Stimulated activated CD8-positive, alpha-beta memory T cell treated with anti-CD3 and anti-CD28 coated beads, Interleukin-4, amount 100 ng/mL, for 1 hour (primary cell): Measurements from ENCODE around the gene GHDC.
"Not testable (repeated sequence)": the region's sequence is repeated elsewhere in the genome, so short reads cannot be mapped to it uniquely, and the experiment has no call there.

Experiments used
- DNase-seq, 2 donors: peaks; one replicate each; pipeline ENCODE4 v3.0.0-alpha.2; 2020; ENCODE audit warnings: low read depth in 2 of 2, low spot score in 1 of 2

GHDC gene

GRCh38 chr17:42193969-42194899, at the start of gene GHDC:
GHDC (minus strand) TSS chr17:42194494; CDS start chr17:42193581, 913 bp downstream.
- peak; percentile 59 to 62 for DNase-seq

GRCh38 chr17:42243493-42243982, 49.2 kb upstream of the GHDC start:
- no peak for DNase-seq

GRCh38 chr17:42241871-42242270, 47.6 kb upstream of the GHDC start:
- DNase-seq = no peak

GRCh38 chr17:42240863-42241262, 46.6 kb upstream of the GHDC start:
- not testable (repeated sequence) for DNase-seq

- no peak for DNase-seq
These were observed 45.9 kb upstream of the GHDC start for GRCh38 chr17:42240201-42240600.

- not testable (repeated sequence) for DNase-seq
These were observed 45.3 kb upstream of the GHDC start for GRCh38 chr17:42239576-42239975.

- DNase-seq = no peak
These were observed 42.5 kb upstream of the GHDC start for GRCh38 chr17:42236760-42237159.

GRCh38 chr17:42233994-42234393, 39.7 kb upstream of the GHDC start:
- DNase-seq = no peak

- DNase-seq = no peak
These were observed 38.9 kb upstream of the GHDC start for GRCh38 chr17:42233156-42233555.

GRCh38 chr17:42230225-42230624, 35.9 kb upstream of the GHDC start:
- no peak for DNase-seq

- no peak for DNase-seq
These were observed 33.8 kb upstream of the GHDC start for GRCh38 chr17:42227849-42228700.

- DNase-seq = no peak
These were observed 31.4 kb upstream of the GHDC start for GRCh38 chr17:42225646-42226045.

- DNase-seq = no peak
These were observed 30.4 kb upstream of the GHDC start for GRCh38 chr17:42224651-42225050.

- peak in 1 of 2 donors; percentile 42 for DNase-seq
These were observed 27.8 kb upstream of the GHDC start for GRCh38 chr17:42221886-42222745.

- DNase-seq = not testable (repeated sequence)
These were observed 25.0 kb upstream of the GHDC start for GRCh38 chr17:42219280-42219679.

- no peak for DNase-seq
These were observed 19.9 kb upstream of the GHDC start for GRCh38 chr17:42214156-42214555.

GRCh38 chr17:42212382-42212781, 18.1 kb upstream of the GHDC start:
- DNase-seq = no peak

- not testable (repeated sequence) for DNase-seq
These were observed 17.6 kb upstream of the GHDC start for GRCh38 chr17:42211921-42212341.

- DNase-seq = no peak
These were observed 15.8 kb upstream of the GHDC start for GRCh38 chr17:42210046-42210445.

- not testable (repeated sequence) for DNase-seq
These were observed 11.9 kb upstream of the GHDC start for GRCh38 chr17:42206153-42206612.

GRCh38 chr17:42203354-42203753, 9.1 kb upstream of the GHDC start:
- no peak for DNase-seq
